IMR-90 (cell line): ENCODE data around the gene TOGARAM1. TPM values are rescaled to one million over a fixed set of nuclear protein-coding genes. Genes with fewer than 3 reads are reported as not detected.

Experiments used
- ATAC-seq: fragments of 200-7000 bp; cut with Tn5 transposase; 2 replicates; pipeline ENCODE4 v1.9.1; 2020; ENCODE audit warnings: low read depth, mild to moderate bottlenecking, moderate library complexity
- BruUV-seq: library from RNA; stranded (reverse); fragments of 400-500 nt; replicated peaks from 2 replicates; lab custom pipeline; 2021; lab: Mats Ljungman, UMichigan
- CTCF ChIA-PET: fragments of 300-600 bp; formaldehyde crosslinking; extraction: SDS; loops from one replicate; lab custom pipeline; 2021; ENCODE audit warnings: antibody characterized with exemption; lab: Yijun Ruan, JAX
- POLR2A ChIA-PET: fragments of 300-600 bp; sonication (Branson Sonifier 250); formaldehyde crosslinking; loops from one replicate; lab custom pipeline; 2022; ENCODE audit warnings: antibody characterized with exemption; ENCODE audit not compliant: unreplicated experiment; lab: Charles Lee
- DNase-seq: peaks from one replicate; pipeline ENCODE4 v3.0.0; 2013
- H2AFZ ChIP-seq: replicated peaks from 2 replicates; pipeline ENCODE3; 2013; ENCODE audit warnings: low read length, mild to moderate bottlenecking; ENCODE audit not compliant: poor library complexity
- H2AK5ac ChIP-seq: 2 replicates; pipeline ENCODE4 v1.6.1; 2013; ENCODE audit warnings: low read depth, low read length, inconsistent platforms
- H2AK9ac ChIP-seq: replicated peaks from 2 replicates; pipeline ENCODE3; 2013; ENCODE audit warnings: mild to moderate bottlenecking, low read depth, low read length, moderate library complexity; ENCODE audit not compliant: poor library complexity
- H2BK120ac ChIP-seq: 2 replicates; pipeline ENCODE4 v1.6.1; 2013; ENCODE audit warnings: low read depth, low read length, inconsistent platforms
- H2BK15ac ChIP-seq: 3 replicates; pipeline ENCODE4 v1.6.1; 2013; ENCODE audit warnings: low read depth, low read length, inconsistent platforms
- H2BK20ac ChIP-seq: 2 replicates; pipeline ENCODE4 v1.6.1; 2013; ENCODE audit warnings: low read depth, mild to moderate bottlenecking, inconsistent platforms, low read length, moderate library complexity
- H2BK5ac ChIP-seq: 2 replicates; pipeline ENCODE4 v1.6.1; 2013; ENCODE audit warnings: mild to moderate bottlenecking, low read depth, low read length, inconsistent platforms; ENCODE audit not compliant: poor library complexity, severe bottlenecking
- H3K14ac ChIP-seq: replicated peaks from 2 replicates; pipeline ENCODE4 v1.6.1; 2013; ENCODE audit warnings: low read depth, low read length, inconsistent platforms
- H3K18ac ChIP-seq: 2 replicates; pipeline ENCODE4 v1.6.1; 2013; ENCODE audit warnings: low read depth, low read length, control low read depth
- H3K23ac ChIP-seq: 2 replicates; pipeline ENCODE4 v1.6.1; 2013; ENCODE audit warnings: low read depth, low read length, inconsistent platforms
- H3K27ac ChIP-seq: 2 replicates; pipeline ENCODE4 v1.5.1; 2013; ENCODE audit warnings: mild to moderate bottlenecking, control low read depth, low read length; ENCODE audit not compliant: insufficient read depth
- H3K27me3 ChIP-seq: 2 replicates; pipeline ENCODE4 v1.6.1; 2013; ENCODE audit warnings: low read length; ENCODE audit not compliant: control insufficient read depth, insufficient read depth
- H3K36me3 ChIP-seq: 2 replicates; pipeline ENCODE4 v1.6.1; 2013; ENCODE audit warnings: low read length, mixed read lengths; ENCODE audit not compliant: control insufficient read depth, insufficient read depth
- H3K4ac ChIP-seq: 2 replicates; pipeline ENCODE4 v1.6.1; 2013; ENCODE audit warnings: low read depth, low read length, inconsistent platforms
- H3K4me1 ChIP-seq: 2 replicates; pipeline ENCODE4 v1.6.1; 2013; ENCODE audit warnings: low read length, mixed read lengths; ENCODE audit not compliant: control insufficient read depth, insufficient read depth
- H3K4me2 ChIP-seq: 2 replicates; pipeline ENCODE4 v1.6.1; 2013; ENCODE audit warnings: low read depth, mild to moderate bottlenecking, control low read depth, low read length, moderate library complexity
- H3K4me3 ChIP-seq: 2 replicates; pipeline ENCODE4 v1.5.1; 2013; ENCODE audit warnings: low read depth, mild to moderate bottlenecking, control low read depth, low read length, moderate library complexity; ENCODE audit not compliant: insufficient read depth
- H3K56ac ChIP-seq: 2 replicates; pipeline ENCODE4 v1.6.1; 2013; ENCODE audit warnings: low read length, inconsistent platforms; ENCODE audit not compliant: insufficient read depth; ENCODE audit errors: extremely low read depth
- H3K79me1 ChIP-seq, 2 experiments: 2 replicates each; pipeline ENCODE4 v1.6.1; 2013; ENCODE audit warnings: low read length in 2 of 2, inconsistent platforms in 1 of 2, low read depth in 1 of 2
- H3K9ac ChIP-seq: 2 replicates; pipeline ENCODE4 v1.6.1; 2013; ENCODE audit warnings: low read depth, low read length, control low read depth
- H3K9me1 ChIP-seq: 2 replicates; pipeline ENCODE4 v1.6.1; 2013; ENCODE audit warnings: low read length, inconsistent platforms; ENCODE audit not compliant: insufficient read depth
- H3K9me3 ChIP-seq: 2 replicates; pipeline ENCODE4 v1.6.1; 2013; ENCODE audit warnings: low read length; ENCODE audit not compliant: control insufficient read depth, insufficient read depth
- H4K20me1 ChIP-seq: 2 replicates; pipeline ENCODE4 v1.6.1; 2013; ENCODE audit warnings: low read length, inconsistent platforms; ENCODE audit not compliant: insufficient read depth
- H4K5ac ChIP-seq: 2 replicates; pipeline ENCODE4 v1.6.1; 2013; ENCODE audit warnings: mild to moderate bottlenecking, low read depth, low read length, control low read depth
- H4K8ac ChIP-seq, 2 experiments: 2 replicates each; pipeline ENCODE4 v1.6.1; 2013; ENCODE audit warnings: low read depth in 2 of 2, low read length in 2 of 2, control low read depth in 1 of 2, inconsistent platforms in 1 of 2
- H4K91ac ChIP-seq: 2 replicates; pipeline ENCODE4 v1.6.1; 2013; ENCODE audit warnings: low read depth, low read length, inconsistent platforms; ENCODE audit not compliant: insufficient read depth
- BHLHE40 ChIP-seq: fragments of 150-350 bp; IDR thresholded peaks from 2 replicates; pipeline ENCODE4 v1.6.1; 2016; ENCODE audit warnings: mild to moderate bottlenecking, low read depth, low read length
- CEBPB ChIP-seq: IDR thresholded peaks from 2 replicates; pipeline ENCODE4 v1.6.1; 2012; ENCODE audit warnings: low read depth, low read length, improper control_type of control experiment
- CHD1 ChIP-seq: IDR thresholded peaks from 2 replicates; pipeline ENCODE4 v1.6.1; 2012; ENCODE audit warnings: low read depth, low read length, improper control_type of control experiment
- FOS ChIP-seq: fragments of 150-350 bp; IDR thresholded peaks from 2 replicates; pipeline ENCODE4 v1.6.1; 2016; ENCODE audit warnings: low read depth, low read length
- MAFK ChIP-seq: IDR thresholded peaks from 2 replicates; pipeline ENCODE4 v1.6.1; 2012; ENCODE audit warnings: low read depth, low read length, improper control_type of control experiment
- MAZ ChIP-seq: IDR thresholded peaks from 2 replicates; pipeline ENCODE4 v1.6.1; 2012; ENCODE audit warnings: low read depth, mild to moderate bottlenecking, low read length, improper control_type of control experiment, moderate library complexity, borderline replicate concordance
- NFE2L2 ChIP-seq: fragments of 150-350 bp; IDR thresholded peaks from 2 replicates; pipeline ENCODE4 v1.6.1; 2016; ENCODE audit warnings: low read depth, mild to moderate bottlenecking, low read length
- RAD21 ChIP-seq: IDR thresholded peaks from 2 replicates; pipeline ENCODE4 v1.6.1; 2012; ENCODE audit warnings: low read length, improper control_type of control experiment
- WGBS, 2 experiments: methylation state at CpG; one replicate each; pipeline versions ENCODE4 v1.1.5 to v1.1.7; 2013; ENCODE audit warnings: missing lambda C conversion rate in 2 of 2; ENCODE audit not compliant: insufficient read length in 1 of 2; ENCODE audit errors: extremely low coverage in 2 of 2; 5-methylcytosine and 5-hydroxymethylcytosine counted together
- dilution Hi-C: fragments of 300-500 bp; cut with HindIII; formaldehyde crosslinking; loops from one replicate; pipeline ENCODE4 v1.14.3; 2018; ENCODE audit warnings: low sequenced_read_pairs; ENCODE audit not compliant: unreplicated experiment
- in situ Hi-C: fragments of 300-500 bp; cut with MboI; formaldehyde crosslinking; loops from 3 replicates; pipeline ENCODE4 v1.14.3; 2019; ENCODE audit warnings: low sequenced_read_pairs, inconsistent platforms, mixed read lengths
- intact Hi-C: fragments of 100-400 bp; cut with micrococcal nuclease; formaldehyde crosslinking; loops from 2 replicates; pipeline ENCODE4 v1.10.0; 2022
- polyA plus RNA-seq, 3 experiments: library from polyadenylated mRNA; depleted of rRNA; stranded (reverse); fragments of >200 nt; gene quantifications; 2 replicates each; pipeline ENCODE4 v1.2.3, GENCODE V29; 2012; ENCODE audit warnings: low replicate concordance in 1 of 3
- total RNA-seq: library from RNA; depleted of rRNA; stranded (reverse); fragments of >200 nt; gene quantifications from 2 replicates; pipeline ENCODE4 v1.2.3, GENCODE V29; 2012
- TF ChIP-seq, protein P1 (sequence below): fragments of 150-350 bp; IDR thresholded peaks from 2 replicates; pipeline ENCODE4 v1.6.1; 2017; ENCODE audit warnings: mild to moderate bottlenecking, antibody characterized with exemption, low read length, low read depth

The TOGARAM1 gene
- total and polyA plus RNA-seq, 2 of the 4 experiments (the other 2 are of a cell fraction) = 3.1 to 13.4 TPM

DNA sequence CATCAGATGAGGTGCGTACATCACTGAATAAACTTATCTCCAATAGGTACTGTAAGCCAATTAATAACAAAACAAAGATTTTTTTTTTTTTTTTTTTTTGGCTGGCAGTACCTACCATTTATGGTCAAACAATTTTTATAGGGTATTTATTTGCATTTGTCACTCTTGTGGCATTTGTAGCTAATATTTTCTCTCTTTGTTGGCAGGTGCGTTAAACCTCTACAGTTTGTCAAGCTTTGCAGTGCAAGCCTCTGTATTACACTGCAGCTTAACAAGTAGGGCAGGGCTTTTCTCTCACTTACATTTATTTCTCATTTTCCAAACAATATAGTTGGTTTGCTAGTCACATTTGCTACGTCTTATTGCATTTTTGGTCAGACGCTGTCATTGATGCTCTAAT is 134.2 kb downstream of the TOGARAM1 start:
- H3K14ac ChIP-seq = no peak overlapping the region
- no peak overlapping the region for H4K5ac ChIP-seq
- POLR2A ChIA-PET = no interaction called here
- H3K23ac ChIP-seq = no peak overlapping the region
- H3K4me3 ChIP-seq = no peak overlapping the region
- no peak overlapping the region for H3K27ac ChIP-seq
- no peak overlapping the region for H2BK20ac ChIP-seq
- intact Hi-C loops (no loop called here), dilution Hi-C loops (no loop called here), in situ Hi-C loops (no loop called here)
- H2AFZ ChIP-seq = no peak overlapping the region
- H3K56ac ChIP-seq = no peak overlapping the region
- H4K20me1 ChIP-seq = peaks cover 18% of the 10 kb centered on the region
- TF ChIP-seq MAFK = no peak
- no peak for TF ChIP-seq BHLHE40
- TF ChIP-seq MAZ = no peak
- TF ChIP-seq, protein P1, sequence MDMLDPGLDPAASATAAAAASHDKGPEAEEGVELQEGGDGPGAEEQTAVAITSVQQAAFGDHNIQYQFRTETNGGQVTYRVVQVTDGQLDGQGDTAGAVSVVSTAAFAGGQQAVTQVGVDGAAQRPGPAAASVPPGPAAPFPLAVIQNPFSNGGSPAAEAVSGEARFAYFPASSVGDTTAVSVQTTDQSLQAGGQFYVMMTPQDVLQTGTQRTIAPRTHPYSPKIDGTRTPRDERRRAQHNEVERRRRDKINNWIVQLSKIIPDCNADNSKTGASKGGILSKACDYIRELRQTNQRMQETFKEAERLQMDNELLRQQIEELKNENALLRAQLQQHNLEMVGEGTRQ = no peak
- no peak for TF ChIP-seq CHD1
- no peak for TF ChIP-seq FOS
- no peak for TF ChIP-seq NFE2L2
- no peak for TF ChIP-seq RAD21
- TF ChIP-seq CEBPB = no peak
- WGBS, 2 experiments = no CpG with 5 or more reads among the region's 4 CpGs
- DNase-seq = no peak
- no peak overlapping the region for H2AK5ac ChIP-seq
- no peak overlapping the region for H2AK9ac ChIP-seq
- H3K9me1 ChIP-seq = peaks cover under 1% of the 10 kb centered on the region; the same call in 1 of the 2 replicates
- ATAC-seq = no peak
- H3K27me3 ChIP-seq = no peaks in the 10 kb centered on the region
- no TSS peak for BruUV-seq
- H2BK5ac ChIP-seq = no peak overlapping the region
- H3K4me1 ChIP-seq = no peaks in the 10 kb centered on the region
- H4K91ac ChIP-seq = no peak overlapping the region
- no peak overlapping the region for H2BK15ac ChIP-seq
- no peak overlapping the region for H3K9ac ChIP-seq
- H3K4ac ChIP-seq = no peak overlapping the region
- peaks cover 22 to 28% of the 10 kb centered on the region in 2 experiments for H3K79me1 ChIP-seq
- H2BK120ac ChIP-seq = no peak overlapping the region
- no peaks in the 10 kb centered on the region for H3K9me3 ChIP-seq
- H4K8ac ChIP-seq = no peak overlapping the region
- H3K36me3 ChIP-seq = peaks cover 17% of the 10 kb centered on the region
- H3K4me2 ChIP-seq = no peak overlapping the region
- CTCF ChIA-PET = interaction anchor here (1.0 kb wide), 1 partner anchor 32 kb away, joined by 3 read pairs; no protein-coding TSS in a partner anchor
- no peak overlapping the region for H3K18ac ChIP-seq
